Glutamatergic neuron (in vitro differentiated cells): ENCODE results near the gene TMPRSS11F. TPM values are rescaled to one million over a fixed set of nuclear protein-coding genes. Genes with fewer than 3 reads are reported as not detected.

Source experiments
- DNase-seq: peaks from one replicate; pipeline ENCODE4 v3.0.0; 2022
- H3K27ac Mint-ChIP-seq: one replicate; pipeline ENCODE4 v1.8.0; 2020; ENCODE audit warnings: mild to moderate bottlenecking, mixed read lengths, inconsistent platforms; ENCODE audit not compliant: unreplicated experiment
- H3K27me3 Mint-ChIP-seq: one replicate; pipeline ENCODE4 v1.8.0; 2020; ENCODE audit warnings: mild to moderate bottlenecking, moderate library complexity, mixed read lengths, inconsistent platforms; ENCODE audit not compliant: unreplicated experiment
- H3K36me3 Mint-ChIP-seq: one replicate; pipeline ENCODE4 v1.8.0; 2020; ENCODE audit warnings: mild to moderate bottlenecking, mixed read lengths, inconsistent platforms; ENCODE audit not compliant: unreplicated experiment
- H3K4me1 Mint-ChIP-seq: one replicate; pipeline ENCODE4 v1.8.0; 2020; ENCODE audit warnings: mild to moderate bottlenecking, low read depth, mixed read lengths, inconsistent platforms; ENCODE audit not compliant: unreplicated experiment
- H3K4me3 Mint-ChIP-seq: one replicate; pipeline ENCODE4 v1.8.0; 2020; ENCODE audit warnings: mild to moderate bottlenecking, mixed read lengths, inconsistent platforms; ENCODE audit not compliant: unreplicated experiment
- H3K9me3 Mint-ChIP-seq: one replicate; pipeline ENCODE4 v1.8.0; 2020; ENCODE audit warnings: mild to moderate bottlenecking, moderate library complexity, mixed read lengths, inconsistent platforms; ENCODE audit not compliant: unreplicated experiment
- CTCF ChIP-seq: fragments of 200-600 bp; sonication (generic); IDR thresholded peaks from one replicate; pipeline ENCODE4 v1.5.0; 2021; ENCODE audit not compliant: partially characterized antibody, unreplicated experiment
- total RNA-seq: library from RNA; stranded (reverse); fragmentation: NEBNext Ultra II Directional; extraction: Animal tissue kit (Norgen Biotek cat#: 25700); gene quantifications from one replicate; pipeline ENCODE4 v1.2.1, GENCODE V29; 2021; ENCODE audit not compliant: unreplicated experiment

TMPRSS11F gene
- total RNA-seq, 1 donor from 2014 or later: not detected

- no peak for TF ChIP-seq CTCF
These were observed 38.0 kb upstream of the TMPRSS11F start for GRCh38 chr4:68167706-68168105.

GRCh38 chr4:68167166-68167565, 37.5 kb upstream of the TMPRSS11F start:
- no peaks in the 10 kb centered on the region for H3K27me3 Mint-ChIP-seq
- H3K27ac Mint-ChIP-seq: no peak overlapping the region
- TF ChIP-seq CTCF: no peak
- no peaks in the 10 kb centered on the region for H3K9me3 Mint-ChIP-seq
- H3K4me3 Mint-ChIP-seq: no peak overlapping the region
- H3K4me1 Mint-ChIP-seq: no peaks in the 10 kb centered on the region
- H3K36me3 Mint-ChIP-seq: no peaks in the 10 kb centered on the region
- DNase-seq: no peak

More at GRCh38 chr4:68167706-68168105, 38.0 kb upstream of the TMPRSS11F start:
- Mint-ChIP-seq H3K27me3 (no peaks in the 10 kb centered on the region), H3K27ac (no peak overlapping the region), H3K9me3 (peaks cover 4% of the 10 kb centered on the region), H3K4me1 (no peaks in the 10 kb centered on the region), H3K4me3 (no peak overlapping the region), H3K36me3 (no peaks in the 10 kb centered on the region)
- DNase-seq: no peak

GRCh38 chr4:68163754-68164153, 34.1 kb upstream of the TMPRSS11F start:
- H3K36me3 Mint-ChIP-seq: no peaks in the 10 kb centered on the region
- H3K9me3 Mint-ChIP-seq: no peaks in the 10 kb centered on the region
- no peaks in the 10 kb centered on the region for H3K4me1 Mint-ChIP-seq
- DNase-seq: no peak
- H3K4me3 Mint-ChIP-seq: no peak overlapping the region
- H3K27me3 Mint-ChIP-seq: no peaks in the 10 kb centered on the region
- no peak overlapping the region for H3K27ac Mint-ChIP-seq
- TF ChIP-seq CTCF: no peak

- Mint-ChIP-seq H3K27ac (no peak overlapping the region), H3K9me3 (no peaks in the 10 kb centered on the region), H3K4me3 (no peak overlapping the region), H3K36me3 (no peaks in the 10 kb centered on the region), H3K4me1 (no peaks in the 10 kb centered on the region), H3K27me3 (no peaks in the 10 kb centered on the region)
- DNase-seq: no peak
- TF ChIP-seq CTCF: no peak
These were observed 32.5 kb upstream of the TMPRSS11F start for GRCh38 chr4:68162196-68162595.

GRCh38 chr4:68152411-68152810, 22.7 kb upstream of the TMPRSS11F start:
- DNase-seq: no peak
- Mint-ChIP-seq H3K27me3 (no peaks in the 10 kb centered on the region), H3K4me3 (no peak overlapping the region), H3K4me1 (no peaks in the 10 kb centered on the region), H3K27ac (no peak overlapping the region), H3K9me3 (no peaks in the 10 kb centered on the region), H3K36me3 (no peaks in the 10 kb centered on the region)
- TF ChIP-seq CTCF: no peak
